Stomach (tissue), 4 donors: ENCODE data around the gene PALD1.

ENCODE experiments used
- CTCF ChIP-seq, 7 experiments: fragments of 450-650 bp in 4 of 7; fragments of 200-600 bp in 3 of 7; sonication (generic) in 3 of 7; IDR thresholded peaks; one replicate each; pipeline ENCODE4 v1.5.1; 2016 to 2019; ENCODE audit warnings: antibody characterized with exemption in 7 of 7, control low read depth in 2 of 7, mild to moderate bottlenecking in 1 of 7
- EP300 ChIP-seq: sonication (generic); formaldehyde crosslinking; IDR thresholded peaks from one replicate; pipeline ENCODE4 v1.6.1; 2017; ENCODE audit warnings: antibody characterized with exemption
- POLR2A ChIP-seq, 4 donors: fragments of 450-650 bp; IDR thresholded peaks; one replicate each; pipeline ENCODE4 v1.6.1; 2016; ENCODE audit warnings: antibody characterized with exemption in 4 of 4, control low read depth in 2 of 4, mild to moderate bottlenecking in 1 of 4, moderate library complexity in 1 of 4
- POLR2AphosphoS5 ChIP-seq, 3 donors: sonication (generic); formaldehyde crosslinking; IDR thresholded peaks; one replicate each; pipeline ENCODE4 v1.6.1; 2016; ENCODE audit warnings: antibody characterized with exemption in 3 of 3

GRCh38 chr10:70477661-70478162 lies 855 bp upstream of the PALD1 start:
- TF ChIP-seq CTCF (IDR thresholded peaks at IDR 0.05) (no peak), POLR2AphosphoS5 (IDR thresholded peaks at IDR 0.05) (peak in 2 of 3 donors; percentile 8 to 10), EP300 (no peak), POLR2A (IDR thresholded peaks at IDR 0.05) (no peak)
